Mesendoderm (in vitro differentiated cells): Measurements from ENCODE around the gene OR2AT4.
"Not testable (repeated sequence)": the region's sequence is repeated elsewhere in the genome, so short reads cannot be mapped to it uniquely, and the experiment has no call there.

Experiments
- DNase-seq: peaks from one replicate; pipeline ENCODE4 v3.0.0; 2013
- H2AK5ac ChIP-seq: 2 replicates; pipeline ENCODE4 v1.6.1; 2013; ENCODE audit warnings: low read length, inconsistent platforms
- H2BK120ac ChIP-seq: 2 replicates; pipeline ENCODE4 v1.6.1; 2013; ENCODE audit warnings: low read depth, mild to moderate bottlenecking, low read length, moderate library complexity, mixed read lengths
- H2BK15ac ChIP-seq: replicated peaks from 2 replicates; pipeline ENCODE4 v1.6.1; 2013; ENCODE audit warnings: low read depth, mild to moderate bottlenecking, moderate library complexity
- H2BK5ac ChIP-seq: 2 replicates; pipeline ENCODE4 v1.6.1; 2013; ENCODE audit warnings: low read length, inconsistent platforms
- H3K18ac ChIP-seq: 2 replicates; pipeline ENCODE4 v1.6.1; 2013; ENCODE audit warnings: mild to moderate bottlenecking, low read length, mixed read lengths
- H3K23ac ChIP-seq: one replicate; pipeline ENCODE4 v1.6.1; 2013; ENCODE audit warnings: low read length
- H3K27ac ChIP-seq: 2 replicates; pipeline ENCODE4 v1.5.1; 2013; ENCODE audit warnings: low read depth, mild to moderate bottlenecking, inconsistent platforms, low read length, moderate library complexity
- H3K27me3 ChIP-seq: 2 replicates; pipeline ENCODE4 v1.6.1; 2013; ENCODE audit warnings: low read length, control low read depth, mild to moderate bottlenecking, inconsistent platforms; ENCODE audit not compliant: insufficient read depth, poor library complexity
- H3K36me3 ChIP-seq: 2 replicates; pipeline ENCODE4 v1.6.1; 2013; ENCODE audit warnings: low read length, inconsistent platforms; ENCODE audit not compliant: control insufficient read depth, insufficient read depth
- H3K4ac ChIP-seq: one replicate; pipeline ENCODE4 v1.6.1; 2013; ENCODE audit warnings: low read depth, mild to moderate bottlenecking, low read length, moderate library complexity
- H3K4me1 ChIP-seq: 2 replicates; pipeline ENCODE4 v1.6.1; 2013; ENCODE audit warnings: low read depth, low read length, inconsistent platforms; ENCODE audit not compliant: control insufficient read depth
- H3K4me2 ChIP-seq: 2 replicates; pipeline ENCODE4 v1.6.1; 2013; ENCODE audit warnings: low read length
- H3K4me3 ChIP-seq: 2 replicates; pipeline ENCODE4 v1.5.1; 2013; ENCODE audit warnings: mild to moderate bottlenecking, low read length
- H3K56ac ChIP-seq: one replicate; pipeline ENCODE4 v1.6.1; 2013; ENCODE audit warnings: low read length
- H3K79me1 ChIP-seq: 2 replicates; pipeline ENCODE4 v1.6.1; 2013; ENCODE audit warnings: low read length, inconsistent platforms
- H3K79me2 ChIP-seq: 2 replicates; pipeline ENCODE4 v1.6.1; 2013; ENCODE audit warnings: mild to moderate bottlenecking, low read length; ENCODE audit not compliant: control insufficient read depth, insufficient read depth
- H3K9ac ChIP-seq: 2 replicates; pipeline ENCODE4 v1.6.1; 2013; ENCODE audit warnings: low read length, inconsistent platforms
- H4K5ac ChIP-seq: one replicate; pipeline ENCODE4 v1.6.1; 2013; ENCODE audit warnings: low read length
- H4K8ac ChIP-seq: one replicate; pipeline ENCODE4 v1.6.1; 2013; ENCODE audit warnings: low read depth, mild to moderate bottlenecking, control low read depth, low read length, moderate library complexity
- WGBS: extraction: QIAGEN DNeasy Blood & Tissue Kit; methylation state at CpG from one replicate; pipeline ENCODE4 v1.1.7; 2013; ENCODE audit warnings: low lambda C conversion rate, missing lambda C conversion rate; ENCODE audit not compliant: insufficient coverage; ENCODE audit errors: extremely low coverage; 5-methylcytosine and 5-hydroxymethylcytosine counted together

The OR2AT4 gene

DNA sequence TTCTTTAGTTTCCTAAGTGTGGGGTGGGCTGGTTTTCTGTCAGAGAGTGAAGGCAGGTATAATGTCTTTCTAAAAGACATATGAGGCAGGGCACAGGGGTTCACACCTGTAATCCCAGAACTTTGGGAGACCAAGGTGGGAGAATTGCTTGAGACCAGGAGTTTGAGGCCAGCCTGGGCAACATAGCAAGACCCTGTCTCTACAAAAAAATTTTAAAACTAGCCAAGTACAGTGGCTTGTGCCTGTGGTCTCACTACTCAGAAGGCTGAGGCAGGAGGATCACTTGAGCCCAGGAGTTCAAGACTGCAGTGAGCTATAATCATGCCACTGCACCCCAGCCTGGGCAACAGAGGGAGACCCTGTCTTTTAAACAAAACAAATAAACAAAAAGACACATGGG lies 2.3 kb downstream of the OR2AT4 start:
- not testable (repeated sequence) for H3K9ac ChIP-seq, H2AK5ac ChIP-seq, H3K23ac ChIP-seq, H2BK120ac ChIP-seq, H2BK15ac ChIP-seq, H3K56ac ChIP-seq, H2BK5ac ChIP-seq, H3K79me1 ChIP-seq, DNase-seq, H3K27ac ChIP-seq, H3K4me1 ChIP-seq, H3K36me3 ChIP-seq, H3K4me2 ChIP-seq, H3K27me3 ChIP-seq, H3K79me2 ChIP-seq, H3K18ac ChIP-seq, H4K5ac ChIP-seq, H3K4me3 ChIP-seq, H3K4ac ChIP-seq, H4K8ac ChIP-seq

GRCh38 chr11:75090671-75091177 lies 6.0 kb downstream of the OR2AT4 start:
- H3K79me1 ChIP-seq, result no peaks in the 10 kb centered on the region
- no peak overlapping the region for H3K23ac ChIP-seq
- H3K18ac ChIP-seq, result no peak overlapping the region
- no peak overlapping the region for H4K5ac ChIP-seq
- H3K4me3 ChIP-seq, result no peak overlapping the region
- H2BK120ac ChIP-seq, result no peak overlapping the region
- no CpG with 5 or more reads among the region's 4 CpGs for WGBS
- H3K79me2 ChIP-seq, result no peaks in the 10 kb centered on the region
- no peak overlapping the region for H3K4me2 ChIP-seq
- no peak overlapping the region for H4K8ac ChIP-seq
- no peak overlapping the region for H2BK5ac ChIP-seq
- H3K27me3 ChIP-seq, result no peaks in the 10 kb centered on the region
- no peak overlapping the region for H3K27ac ChIP-seq
- no peak overlapping the region for H3K9ac ChIP-seq
- H2AK5ac ChIP-seq, result no peak overlapping the region
- H3K36me3 ChIP-seq, result no peaks in the 10 kb centered on the region
- no peak overlapping the region for H3K56ac ChIP-seq
- no peak overlapping the region for H3K4ac ChIP-seq
- no peak for DNase-seq
- H2BK15ac ChIP-seq, result no peak overlapping the region
- no peaks in the 10 kb centered on the region for H3K4me1 ChIP-seq

DNA sequence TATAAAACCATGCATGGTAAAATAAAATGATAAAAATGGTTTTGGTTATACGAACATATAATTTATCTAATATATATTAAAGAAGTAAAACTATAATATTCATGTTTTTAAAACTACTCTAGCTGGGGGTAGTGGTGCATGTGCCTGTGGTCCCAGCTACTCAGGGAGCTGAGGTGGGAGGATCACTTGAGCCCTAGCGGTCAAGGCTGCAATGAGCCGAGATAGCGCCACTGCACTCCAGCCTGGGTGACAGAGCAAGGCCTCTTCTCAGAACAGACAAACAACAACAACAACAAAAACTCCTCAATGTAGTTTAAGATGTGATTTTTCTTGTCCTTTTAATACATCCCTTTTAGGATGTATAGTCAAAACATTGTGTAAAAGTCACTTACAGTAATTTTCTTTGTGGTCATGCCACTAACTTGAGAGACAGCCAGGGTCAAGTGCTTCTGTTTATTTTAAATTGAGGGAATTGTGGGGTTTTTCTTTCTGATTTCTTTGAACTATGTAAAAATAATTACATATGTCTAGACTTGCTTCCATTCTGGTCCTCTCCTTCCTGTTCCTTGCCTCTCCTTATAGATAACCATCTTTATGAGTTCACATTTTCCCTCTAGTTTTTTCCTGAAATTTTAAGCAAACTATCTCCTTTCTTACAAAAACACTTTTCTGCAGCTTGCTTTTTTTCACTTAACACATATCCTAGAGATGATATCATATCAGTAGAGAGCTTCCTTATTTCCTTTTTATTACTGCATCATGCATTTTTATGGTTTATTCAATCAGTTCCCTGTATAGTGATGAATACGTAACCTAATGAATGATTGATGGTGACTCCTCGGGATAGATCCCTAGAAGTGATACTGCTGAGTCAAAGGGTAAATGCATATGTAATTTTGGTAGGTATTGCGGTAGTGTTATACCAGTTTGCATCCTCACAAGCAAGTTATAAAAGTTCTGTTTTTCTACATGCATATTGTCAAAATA lies 9.1 kb downstream of the OR2AT4 start:
- Histone ChIP-seq H3K36me3 (no peaks in the 10 kb centered on the region), H2BK5ac (no peak overlapping the region), H2BK120ac (no peak overlapping the region), H3K4me1 (no peaks in the 10 kb centered on the region), H3K79me1 (no peaks in the 10 kb centered on the region), H3K56ac (no peak overlapping the region), H3K9ac (no peak overlapping the region), H3K4me2 (no peak overlapping the region), H3K27ac (no peak overlapping the region), H2AK5ac (no peak overlapping the region), H2BK15ac (no peak overlapping the region), H3K4me3 (no peak overlapping the region), H3K23ac (no peak overlapping the region), H3K79me2 (no peaks in the 10 kb centered on the region), H4K5ac (no peak overlapping the region), H3K27me3 (no peaks in the 10 kb centered on the region), H3K18ac (no peak overlapping the region), H3K4ac (no peak overlapping the region), H4K8ac (no peak overlapping the region)
- no CpG with 5 or more reads among the region's 7 CpGs for WGBS
- DNase-seq, result no peak

DNA sequence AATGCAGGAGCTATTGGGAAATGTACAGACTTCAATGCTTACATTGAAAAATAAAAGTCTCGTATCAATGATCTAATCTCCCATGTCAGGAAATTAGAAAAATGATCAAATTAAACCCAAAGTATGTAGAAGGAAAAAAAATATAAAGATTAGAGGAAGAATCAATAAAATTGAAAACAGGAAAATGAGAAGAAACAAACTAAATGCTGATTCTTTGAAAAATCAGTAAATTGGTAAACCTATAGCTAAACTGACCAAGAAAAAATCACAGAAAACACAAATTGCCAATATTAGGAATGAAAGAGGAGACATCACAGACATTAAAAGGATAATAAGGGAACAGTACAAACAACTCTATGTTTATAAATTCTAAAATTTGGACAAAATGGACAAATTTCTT lies 11.8 kb downstream of the OR2AT4 start:
- H3K18ac ChIP-seq, result no peak overlapping the region
- H3K79me2 ChIP-seq, result no peaks in the 10 kb centered on the region
- no peak for DNase-seq
- no peaks in the 10 kb centered on the region for H3K36me3 ChIP-seq
- H3K4me1 ChIP-seq, result no peaks in the 10 kb centered on the region
- no peaks in the 10 kb centered on the region for H3K79me1 ChIP-seq
- H2BK120ac ChIP-seq, result no peak overlapping the region
- H4K8ac ChIP-seq, result no peak overlapping the region
- H2BK5ac ChIP-seq, result no peak overlapping the region
- no peak overlapping the region for H3K9ac ChIP-seq
- H3K56ac ChIP-seq, result no peak overlapping the region
- H3K27ac ChIP-seq, result no peak overlapping the region
- no peak overlapping the region for H3K23ac ChIP-seq
- no CpG with 5 or more reads among the region's 1 CpG for WGBS
- H4K5ac ChIP-seq, result no peak overlapping the region
- H3K4me2 ChIP-seq, result no peak overlapping the region
- no peak overlapping the region for H2BK15ac ChIP-seq
- no peak overlapping the region for H3K4ac ChIP-seq
- H2AK5ac ChIP-seq, result no peak overlapping the region
- no peak overlapping the region for H3K4me3 ChIP-seq
- no peaks in the 10 kb centered on the region for H3K27me3 ChIP-seq

DNA sequence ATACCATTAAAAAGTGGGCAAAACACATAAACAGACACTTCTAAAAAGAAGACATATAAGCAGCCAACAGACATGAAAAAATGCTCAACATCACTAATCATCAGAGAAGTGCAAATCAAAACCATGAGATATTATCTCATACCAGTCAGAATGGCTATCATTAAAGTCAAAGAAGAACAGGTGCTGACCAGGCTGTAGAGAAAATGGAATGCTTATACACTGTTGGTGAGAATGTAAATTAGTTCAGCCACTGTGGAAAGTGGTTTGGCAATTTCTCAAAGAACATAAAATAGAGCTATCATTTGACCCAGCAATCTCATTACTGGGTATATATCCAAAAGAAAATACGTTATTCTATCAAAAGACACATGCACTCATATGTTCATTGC lies 13.5 kb downstream of the OR2AT4 start:
- Histone ChIP-seq H2BK15ac (no peak overlapping the region), H3K27ac (no peak overlapping the region), H3K79me2 (no peaks in the 10 kb centered on the region), H3K27me3 (no peaks in the 10 kb centered on the region), H3K18ac (no peak overlapping the region), H3K36me3 (no peaks in the 10 kb centered on the region), H3K79me1 (no peaks in the 10 kb centered on the region), H3K23ac (no peak overlapping the region), H3K4me3 (no peak overlapping the region), H3K9ac (no peak overlapping the region), H3K4ac (no peak overlapping the region), H3K56ac (no peak overlapping the region), H4K8ac (no peak overlapping the region), H2BK120ac (no peak overlapping the region), H3K4me1 (no peaks in the 10 kb centered on the region), H3K4me2 (no peak overlapping the region), H2AK5ac (no peak overlapping the region), H4K5ac (no peak overlapping the region), H2BK5ac (no peak overlapping the region)
- DNase-seq, result no peak
- WGBS, result no CpG with 5 or more reads among the region's 1 CpG
